Activated CD4-positive, alpha-beta T cell treated with anti-CD3 and anti-CD28 coated beads, Interleukin-10, Interleukin-2, amounts not matched to agents 100 ng/mL and 50 ng/mL, durations not matched to agents 16 hours and 8 hours (primary cell): Measurements from ENCODE around the gene PHF20.
"Not testable (repeated sequence)": the region's sequence is repeated elsewhere in the genome, so short reads cannot be mapped to it uniquely, and the experiment has no call there.

Experiments
- DNase-seq: peaks from one replicate; pipeline ENCODE4 v3.0.0-alpha.2; 2020

PHF20 gene

GRCh38 chr20:35842361-35842760 lies 70.5 kb downstream of the PHF20 start:
- DNase-seq = no peak

- DNase-seq = not testable (repeated sequence)
These were observed 72.1 kb downstream of the PHF20 start for GRCh38 chr20:35843894-35844293.

GRCh38 chr20:35845561-35845960 lies 73.7 kb downstream of the PHF20 start:
- no peak for DNase-seq

GRCh38 chr20:35849706-35850105 lies 77.9 kb downstream of the PHF20 start:
- no peak for DNase-seq

GRCh38 chr20:35851659-35852058 lies 79.8 kb downstream of the PHF20 start:
- not testable (repeated sequence) for DNase-seq

GRCh38 chr20:35854713-35855348 lies 83.0 kb downstream of the PHF20 start:
- DNase-seq = no peak

- not testable (repeated sequence) for DNase-seq
These were observed 83.8 kb downstream of the PHF20 start for GRCh38 chr20:35855641-35856040.

GRCh38 chr20:35856866-35857265 lies 85.1 kb downstream of the PHF20 start:
- no peak for DNase-seq

- DNase-seq = no peak
These were observed 94.8 kb downstream of the PHF20 start for GRCh38 chr20:35866418-35867202.

GRCh38 chr20:35870541-35871258 lies 98.9 kb downstream of the PHF20 start:
- no peak for DNase-seq

- no peak for DNase-seq
These were observed 99.5 kb downstream of the PHF20 start for GRCh38 chr20:35871259-35871771.

GRCh38 chr20:35876033-35876320 lies 104.2 kb downstream of the PHF20 start:
- DNase-seq = no peak

GRCh38 chr20:35877611-35878010 lies 105.8 kb downstream of the PHF20 start:
- no peak for DNase-seq

GRCh38 chr20:35878113-35878625 lies 106.4 kb downstream of the PHF20 start:
- DNase-seq = no peak

GRCh38 chr20:35881676-35882075 lies 109.9 kb downstream of the PHF20 start:
- DNase-seq = no peak

GRCh38 chr20:35882427-35883161 lies 110.8 kb downstream of the PHF20 start:
- DNase-seq = not testable (repeated sequence)

- DNase-seq = no peak
These were observed 111.5 kb downstream of the PHF20 start for GRCh38 chr20:35883336-35883777.

- peak; percentile 59 for DNase-seq
These were observed 112.1 kb downstream of the PHF20 start for GRCh38 chr20:35883778-35884540.

- no peak for DNase-seq
These were observed 112.7 kb downstream of the PHF20 start for GRCh38 chr20:35884541-35884865.

GRCh38 chr20:35885212-35885611 lies 113.4 kb downstream of the PHF20 start:
- no peak for DNase-seq

GRCh38 chr20:35886537-35886936 lies 114.7 kb downstream of the PHF20 start:
- DNase-seq = no peak
